Peyer's patch (tissue), 4 donors: ENCODE data around the gene RELCH. TPM values are rescaled to one million over a fixed set of nuclear protein-coding genes. Genes with fewer than 3 reads are reported as not detected.
A peak's percentile ranks its signal among the peaks of the same experiment; 100 is the strongest.

ENCODE experiments used
- DNase-seq, 3 donors: peaks; one replicate each; pipeline ENCODE4 v3.0.0-alpha.2; 2017 to 2019
- H3K27ac ChIP-seq, 4 donors: fragments of 200-600 bp; sonication (generic); one replicate each; pipeline ENCODE4 v1.5.1; 2016 to 2019
- H3K27me3 ChIP-seq, 2 donors: fragments of 200-600 bp; sonication (generic); one replicate each; pipeline ENCODE4 v1.5.1; 2019
- H3K36me3 ChIP-seq, 3 donors: fragments of 200-600 bp; sonication (generic); one replicate each; pipeline ENCODE4 v1.5.1; 2016 to 2019
- H3K4me1 ChIP-seq, 4 donors: fragments of 200-600 bp; sonication (generic); one replicate each; pipeline ENCODE4 v1.5.1; 2016 to 2019
- H3K4me3 ChIP-seq, 4 donors: fragments of 200-600 bp; sonication (generic); 1 replicate in 3 of 4; 2 replicates in 1 of 4; pipeline ENCODE4 v1.5.1; 2016 to 2019; ENCODE audit warnings: mild to moderate bottlenecking in 1 of 4
- H3K9me3 ChIP-seq, 4 donors: fragments of 200-600 bp; sonication (generic); one replicate each; pipeline ENCODE4 v1.5.1; 2016 to 2019; ENCODE audit warnings: mild to moderate bottlenecking in 1 of 4
- CTCF ChIP-seq, 6 experiments: fragments of 450-650 bp in 4 of 6; fragments of 200-600 bp in 2 of 6; sonication (generic) in 1 of 6; IDR thresholded peaks; one replicate each; pipeline ENCODE4 v1.5.1; 2017 to 2019; ENCODE audit warnings: antibody characterized with exemption in 6 of 6, mild to moderate bottlenecking in 3 of 6, moderate library complexity in 1 of 6
- POLR2A ChIP-seq, 2 donors: fragments of 450-650 bp; IDR thresholded peaks; one replicate each; pipeline ENCODE4 v1.5.1; 2017; ENCODE audit warnings: antibody characterized with exemption in 2 of 2, mild to moderate bottlenecking in 2 of 2, moderate library complexity in 2 of 2
- total RNA-seq, 4 donors: library from RNA; depleted of rRNA; stranded (reverse); fragments of >200 nt; gene quantifications; one replicate each; pipeline ENCODE4 v1.1.0, GENCODE V29; 2016

The RELCH gene
- total RNA-seq, 4 donors from 2014 or later = 51.1 to 71.6 (median 55.6) TPM

GRCh38 chr18:62226047-62226446 lies 39.0 kb downstream of the RELCH start:
- no peak overlapping the region for H3K4me3 ChIP-seq
- H3K27ac ChIP-seq = no peak overlapping the region
- no peak for DNase-seq
- no peaks in the 10 kb centered on the region for H3K4me1 ChIP-seq
- TF ChIP-seq POLR2A (IDR thresholded peaks at IDR 0.05) (no peak), CTCF (IDR thresholded peaks at IDR 0.05) (no peak)
- H3K9me3 ChIP-seq = no peaks in the 10 kb centered on the region
- H3K27me3 ChIP-seq = no peaks in the 10 kb centered on the region
- H3K36me3 ChIP-seq = peaks cover 0 to 52% (median 0%) of the 10 kb centered on the region in 3 donors

DNA sequence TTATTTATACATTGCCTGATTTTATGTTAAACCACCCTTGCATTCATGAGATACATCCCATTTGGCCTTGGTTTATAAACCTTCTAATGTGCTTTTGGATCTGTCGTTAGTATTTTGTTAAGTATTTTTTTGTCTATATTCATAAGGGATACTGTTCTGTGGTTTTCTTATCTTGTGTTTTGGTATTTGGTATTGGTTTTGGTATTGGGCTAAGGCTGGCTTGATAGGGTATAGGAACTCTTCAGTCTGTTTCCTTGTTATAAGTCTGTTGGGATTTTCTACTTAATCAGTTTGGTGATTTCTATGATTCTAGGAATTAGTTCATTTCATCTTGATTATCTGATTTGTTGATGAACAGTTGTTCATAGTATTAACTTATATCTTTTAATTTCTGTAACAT lies 49.2 kb downstream of the RELCH start:
- no peak overlapping the region for H3K27ac ChIP-seq

DNA sequence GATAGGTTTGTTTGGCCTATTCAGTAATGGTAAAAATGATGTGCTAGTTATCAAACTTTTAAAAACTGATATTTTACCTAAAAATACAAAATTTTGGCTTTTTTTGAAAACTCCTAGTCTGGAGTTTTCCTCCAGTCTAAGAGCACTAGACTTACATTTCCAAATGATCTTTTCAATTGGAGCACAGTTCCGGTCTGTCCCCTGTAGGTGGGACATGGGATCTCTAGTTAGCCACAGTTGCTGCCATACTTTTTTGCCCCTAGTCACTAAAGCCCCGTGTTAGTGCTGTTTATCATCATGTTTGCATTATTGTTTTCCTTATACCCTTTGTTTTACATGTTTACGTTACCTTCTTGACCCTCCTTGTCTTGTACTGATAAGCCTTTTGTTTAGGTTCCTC lies 52.4 kb downstream of the RELCH start:
- Histone ChIP-seq H3K4me1 (no peaks in the 10 kb centered on the region), H3K36me3 (peaks cover 0 to 20% (median 0%) of the 10 kb centered on the region in 3 donors), H3K27ac (no peak overlapping the region), H3K27me3 (no peaks in the 10 kb centered on the region), H3K4me3 (no peak overlapping the region), H3K9me3 (no peaks in the 10 kb centered on the region)
- DNase-seq = no peak
- TF ChIP-seq CTCF (IDR thresholded peaks at IDR 0.05) = no peak
- no peak for TF ChIP-seq POLR2A (IDR thresholded peaks at IDR 0.05)

More for the DNA sequence above, 49.2 kb downstream of the RELCH start:
- TF ChIP-seq POLR2A (IDR thresholded peaks at IDR 0.05) = no peak
- TF ChIP-seq CTCF (IDR thresholded peaks at IDR 0.05) = no peak
- Histone ChIP-seq H3K4me1 (no peaks in the 10 kb centered on the region), H3K4me3 (no peak overlapping the region), H3K9me3 (no peaks in the 10 kb centered on the region), H3K27me3 (no peaks in the 10 kb centered on the region), H3K36me3 (peaks cover 0 to 31% (median 0%) of the 10 kb centered on the region in 3 donors)
- DNase-seq = no peak

DNA sequence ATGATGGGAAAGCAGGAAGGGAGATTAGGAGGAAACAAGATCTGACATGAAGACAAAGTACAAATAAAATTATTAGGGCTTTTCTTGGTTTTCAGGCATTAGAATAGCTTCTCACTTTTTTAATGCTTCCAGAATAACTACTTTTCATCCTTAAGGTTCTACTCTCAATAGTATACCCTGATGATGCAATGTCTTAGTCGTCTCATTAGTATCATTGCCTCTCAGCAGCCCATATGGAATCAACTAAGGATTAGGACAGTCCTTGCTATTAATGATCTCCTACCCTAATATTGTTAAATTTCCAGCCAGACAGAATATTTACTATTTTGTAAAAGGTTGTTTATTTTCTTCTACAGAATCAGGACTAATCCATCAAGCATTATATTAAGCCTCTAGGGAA lies 55.9 kb downstream of the RELCH start:
- H3K36me3 ChIP-seq = peaks cover 0 to 30% (median 0%) of the 10 kb centered on the region in 3 donors
- H3K9me3 ChIP-seq = no peaks in the 10 kb centered on the region
- no peak overlapping the region for H3K27ac ChIP-seq
- no peak overlapping the region for H3K4me3 ChIP-seq
- TF ChIP-seq CTCF (IDR thresholded peaks at IDR 0.05) (no peak), POLR2A (IDR thresholded peaks at IDR 0.05) (no peak)
- H3K4me1 ChIP-seq = no peaks in the 10 kb centered on the region
- H3K27me3 ChIP-seq = no peaks in the 10 kb centered on the region
- DNase-seq = no peak

DNA sequence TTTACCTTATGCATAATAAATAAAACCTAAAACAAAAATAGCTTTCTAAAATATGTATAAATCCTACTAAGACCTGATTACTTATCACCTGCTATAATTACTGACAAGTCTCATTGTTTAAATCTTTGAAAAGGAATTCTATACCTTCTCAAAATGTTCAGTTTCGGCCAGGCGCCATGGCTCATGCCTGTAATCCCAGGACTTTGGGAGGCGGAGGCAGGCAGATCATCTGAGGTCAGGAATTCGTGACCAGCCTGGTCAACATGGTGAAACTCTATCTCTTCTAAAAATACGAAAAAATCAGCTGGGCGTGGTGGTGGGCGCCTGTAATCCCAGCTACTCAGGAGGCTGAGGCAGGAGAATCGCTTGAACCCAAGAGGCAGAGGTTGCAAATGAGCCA lies 58.1 kb downstream of the RELCH start:
- TF ChIP-seq CTCF (IDR thresholded peaks at IDR 0.05) (no peak), POLR2A (IDR thresholded peaks at IDR 0.05) (no peak)
- no peak for DNase-seq
- Histone ChIP-seq H3K27ac (no peak overlapping the region), H3K4me1 (no peaks in the 10 kb centered on the region), H3K36me3 (peaks cover 0 to 30% (median 0%) of the 10 kb centered on the region in 3 donors), H3K9me3 (no peaks in the 10 kb centered on the region), H3K4me3 (no peak overlapping the region), H3K27me3 (no peaks in the 10 kb centered on the region)

DNA sequence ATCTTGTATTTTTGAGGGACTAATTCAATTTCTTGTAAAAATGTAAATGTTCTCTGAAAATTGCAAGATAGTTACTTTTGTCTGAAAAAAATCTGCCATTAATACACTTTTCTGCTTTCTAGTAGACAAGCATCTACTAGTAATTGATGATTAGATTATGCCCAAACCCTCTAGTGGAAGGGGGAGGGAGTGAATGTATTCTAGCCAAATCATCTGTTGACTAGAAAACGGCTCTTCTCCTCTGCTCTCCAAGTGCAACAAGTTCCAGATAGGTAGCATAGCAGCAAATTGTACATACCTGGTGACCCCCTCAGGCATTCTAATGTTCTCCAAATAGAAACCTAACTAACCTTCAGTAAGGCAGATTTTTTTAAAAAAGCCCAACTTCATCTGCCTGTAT lies 58.6 kb downstream of the RELCH start:
- Histone ChIP-seq H3K4me3 (no peak overlapping the region), H3K27me3 (no peaks in the 10 kb centered on the region), H3K9me3 (no peaks in the 10 kb centered on the region), H3K36me3 (peaks cover 0 to 25% (median 0%) of the 10 kb centered on the region in 3 donors), H3K4me1 (no peaks in the 10 kb centered on the region), H3K27ac (no peak overlapping the region)
- TF ChIP-seq CTCF (IDR thresholded peaks at IDR 0.05) (peak in 2 of 6 experiments; percentile 9 to 12), POLR2A (IDR thresholded peaks at IDR 0.05) (no peak)
- no peak for DNase-seq
